NCI-H2227 (cell line): ENCODE results near the gene LMNTD2.

ENCODE experiments used
- DNase-seq: peaks from one replicate; lab custom pipeline; 2025; ENCODE audit not compliant: unreplicated experiment; lab: John Stamatoyannopoulos, UW

LMNTD2 gene

GRCh38 chr11:535519-536454 lies 24.8 kb downstream of the LMNTD2 start, which contains the start of gene HRAS:
HRAS (minus strand) TSS chr11:535576.
- DNase-seq, result peak; percentile 98

GRCh38 chr11:535210-535518 lies 25.4 kb downstream of the LMNTD2 start:
- peak; percentile 84 for DNase-seq

GRCh38 chr11:534396-535209 lies 25.9 kb downstream of the LMNTD2 start:
- peak; percentile 49 for DNase-seq

- no peak for DNase-seq
These were observed 26.7 kb downstream of the LMNTD2 start for GRCh38 chr11:533586-534395.

- no peak for DNase-seq
These were observed 27.5 kb downstream of the LMNTD2 start for GRCh38 chr11:532986-533585.

- no peak for DNase-seq
These were observed 28.0 kb downstream of the LMNTD2 start for GRCh38 chr11:532527-532985.

GRCh38 chr11:531919-532526 lies 28.5 kb downstream of the LMNTD2 start:
- DNase-seq, result no peak

GRCh38 chr11:530960-531831 lies 29.3 kb downstream of the LMNTD2 start:
- no peak for DNase-seq

GRCh38 chr11:529728-530411 lies 30.7 kb downstream of the LMNTD2 start:
- no peak for DNase-seq

- DNase-seq, result no peak
These were observed 31.5 kb downstream of the LMNTD2 start for GRCh38 chr11:528815-529727.

- no peak for DNase-seq
These were observed 32.2 kb downstream of the LMNTD2 start for GRCh38 chr11:528166-528814.

GRCh38 chr11:526192-526591 lies 34.3 kb downstream of the LMNTD2 start:
- no peak for DNase-seq

GRCh38 chr11:521177-521688 lies 39.3 kb downstream of the LMNTD2 start:
- DNase-seq, result no peak

GRCh38 chr11:520428-521176 lies 39.9 kb downstream of the LMNTD2 start:
- no peak for DNase-seq

- no peak for DNase-seq
These were observed 41.9 kb downstream of the LMNTD2 start for GRCh38 chr11:518463-519202.
